ENCODE measurements around the gene BBS1. TPM values are rescaled to one million over a fixed set of nuclear protein-coding genes. Genes with fewer than 3 reads are reported as not detected.

Gene BBS1
- polyA plus RNA-seq, 4 donors: 36.5 to 96.9 (median 70.8) TPM

GRCh38 chr11:66548041-66548440, 37.6 kb downstream of the BBS1 start:
- DNase-seq (ENCODE audit: low read depth in 4 of 4, low spot score in 3 of 4): no peak

- DNase-seq (ENCODE audit: low read depth in 4 of 4, low spot score in 3 of 4): no peak
Measured at GRCh38 chr11:66548774-66549630, 38.6 kb downstream of the BBS1 start.

- DNase-seq (ENCODE audit: low read depth in 4 of 4, low spot score in 3 of 4): no peak
Measured at GRCh38 chr11:66549696-66550095, 39.3 kb downstream of the BBS1 start.

- DNase-seq (ENCODE audit: low read depth in 4 of 4, low spot score in 3 of 4): no peak
Measured at GRCh38 chr11:66550887-66551286, 40.5 kb downstream of the BBS1 start.

- no peak for DNase-seq (ENCODE audit: low read depth in 4 of 4, low spot score in 3 of 4)
Measured at GRCh38 chr11:66554602-66555001, 44.2 kb downstream of the BBS1 start.

GRCh38 chr11:66555416-66555815, 45.0 kb downstream of the BBS1 start:
- no peak for DNase-seq (ENCODE audit: low read depth in 4 of 4, low spot score in 3 of 4)

- DNase-seq (ENCODE audit: low read depth in 4 of 4, low spot score in 3 of 4): no peak
Measured at GRCh38 chr11:66556086-66556485, 45.7 kb downstream of the BBS1 start.

GRCh38 chr11:66557733-66558326, 47.4 kb downstream of the BBS1 start:
- no peak for DNase-seq (ENCODE audit: low read depth in 4 of 4, low spot score in 3 of 4)

- no peak for DNase-seq (ENCODE audit: low read depth in 4 of 4, low spot score in 3 of 4)
Measured at GRCh38 chr11:66559142-66559865, 48.9 kb downstream of the BBS1 start.

GRCh38 chr11:66559866-66560676, 49.6 kb downstream of the BBS1 start:
- DNase-seq (ENCODE audit: low read depth in 4 of 4, low spot score in 3 of 4): no peak

- DNase-seq (ENCODE audit: low read depth in 4 of 4, low spot score in 3 of 4): no peak
Measured at GRCh38 chr11:66561178-66561974, 50.9 kb downstream of the BBS1 start.

- no peak for DNase-seq (ENCODE audit: low read depth in 4 of 4, low spot score in 3 of 4)
Measured at GRCh38 chr11:66561975-66562248, 51.5 kb downstream of the BBS1 start.

- no peak for DNase-seq (ENCODE audit: low read depth in 4 of 4, low spot score in 3 of 4)
Measured at GRCh38 chr11:66562275-66562674, 51.8 kb downstream of the BBS1 start.

GRCh38 chr11:66562907-66563583, 52.6 kb downstream of the BBS1 start:
- DNase-seq (ENCODE audit: low read depth in 4 of 4, low spot score in 3 of 4): no peak

GRCh38 chr11:66563832-66564231, 53.4 kb downstream of the BBS1 start:
- DNase-seq (ENCODE audit: low read depth in 4 of 4, low spot score in 3 of 4): no peak

GRCh38 chr11:66564538-66564937, 54.1 kb downstream of the BBS1 start:
- DNase-seq (ENCODE audit: low read depth in 4 of 4, low spot score in 3 of 4): no peak

- no peak for DNase-seq (ENCODE audit: low read depth in 4 of 4, low spot score in 3 of 4)
Measured at GRCh38 chr11:66564984-66565383, 54.5 kb downstream of the BBS1 start.

- no peak for DNase-seq (ENCODE audit: low read depth in 4 of 4, low spot score in 3 of 4)
Measured at GRCh38 chr11:66566221-66566620, 55.8 kb downstream of the BBS1 start.

- no peak for DNase-seq (ENCODE audit: low read depth in 4 of 4, low spot score in 3 of 4)
Measured at GRCh38 chr11:66567787-66568123, 57.3 kb downstream of the BBS1 start.
